Ammon's horn (tissue), 1 donor: ENCODE data around the gene TUFM.
"Not testable (repeated sequence)": the region's sequence is repeated elsewhere in the genome, so short reads cannot be mapped to it uniquely, and the experiment has no call there.

Experiments
- DNase-seq: peaks from one replicate; pipeline ENCODE4 v3.0.0-alpha.2; 2016; ENCODE audit warnings: low spot score

The TUFM gene

DNA sequence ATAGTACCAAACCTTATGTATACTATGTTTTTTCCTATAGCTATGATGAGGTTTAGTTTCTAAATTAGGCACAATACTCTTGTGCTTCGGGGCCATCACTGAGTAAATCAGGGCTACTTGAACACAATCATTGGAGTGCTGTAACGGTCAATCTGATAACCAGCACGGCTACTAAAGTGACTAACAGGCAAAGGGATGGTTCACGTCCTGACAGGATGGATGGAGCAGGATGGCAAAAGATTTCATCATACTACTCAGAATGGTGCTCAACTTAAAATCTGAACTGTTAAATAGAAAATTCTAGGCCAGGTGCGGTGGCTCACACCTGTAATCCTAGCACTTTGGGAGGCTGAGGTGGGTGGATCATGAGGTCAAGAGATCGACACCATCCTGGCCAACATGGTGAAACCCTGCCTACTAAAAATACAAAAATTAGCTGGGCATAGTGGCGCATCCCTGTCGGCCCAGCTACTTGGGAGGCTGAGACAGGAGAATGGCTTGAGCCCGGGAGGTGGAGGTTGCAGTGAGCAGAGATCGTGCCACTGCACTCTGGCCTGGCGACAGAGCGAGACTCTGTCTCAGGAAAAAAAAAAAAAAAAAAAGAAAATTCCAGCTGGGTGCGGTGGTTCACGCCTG, 7.0 kb downstream of the TUFM start:
- DNase-seq, result no peak

DNA sequence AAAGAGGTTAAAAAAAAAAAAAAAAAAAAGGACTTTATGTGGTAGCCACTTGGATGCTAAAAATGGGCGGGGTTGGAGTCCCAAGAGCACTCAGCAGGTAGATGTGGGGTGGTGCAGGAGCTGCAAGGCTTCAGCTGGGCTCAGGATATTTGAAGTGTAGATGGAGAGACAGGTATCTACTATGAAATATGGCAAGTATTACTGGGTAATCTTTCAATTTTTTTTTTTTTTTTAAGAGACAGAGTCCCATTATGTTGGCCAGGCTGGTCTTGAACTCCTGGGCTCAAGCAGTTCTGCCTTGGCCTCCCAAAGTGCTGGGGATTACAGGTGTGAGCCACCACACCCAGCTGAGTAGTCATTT, 7.6 kb downstream of the TUFM start:
- no peak for DNase-seq

- DNase-seq, result no peak
Measured at GRCh38 chr16:28837672-28838557, 8.2 kb downstream of the TUFM start.

- no peak for DNase-seq
Measured at GRCh38 chr16:28836761-28837064, 9.4 kb downstream of the TUFM start.

DNA sequence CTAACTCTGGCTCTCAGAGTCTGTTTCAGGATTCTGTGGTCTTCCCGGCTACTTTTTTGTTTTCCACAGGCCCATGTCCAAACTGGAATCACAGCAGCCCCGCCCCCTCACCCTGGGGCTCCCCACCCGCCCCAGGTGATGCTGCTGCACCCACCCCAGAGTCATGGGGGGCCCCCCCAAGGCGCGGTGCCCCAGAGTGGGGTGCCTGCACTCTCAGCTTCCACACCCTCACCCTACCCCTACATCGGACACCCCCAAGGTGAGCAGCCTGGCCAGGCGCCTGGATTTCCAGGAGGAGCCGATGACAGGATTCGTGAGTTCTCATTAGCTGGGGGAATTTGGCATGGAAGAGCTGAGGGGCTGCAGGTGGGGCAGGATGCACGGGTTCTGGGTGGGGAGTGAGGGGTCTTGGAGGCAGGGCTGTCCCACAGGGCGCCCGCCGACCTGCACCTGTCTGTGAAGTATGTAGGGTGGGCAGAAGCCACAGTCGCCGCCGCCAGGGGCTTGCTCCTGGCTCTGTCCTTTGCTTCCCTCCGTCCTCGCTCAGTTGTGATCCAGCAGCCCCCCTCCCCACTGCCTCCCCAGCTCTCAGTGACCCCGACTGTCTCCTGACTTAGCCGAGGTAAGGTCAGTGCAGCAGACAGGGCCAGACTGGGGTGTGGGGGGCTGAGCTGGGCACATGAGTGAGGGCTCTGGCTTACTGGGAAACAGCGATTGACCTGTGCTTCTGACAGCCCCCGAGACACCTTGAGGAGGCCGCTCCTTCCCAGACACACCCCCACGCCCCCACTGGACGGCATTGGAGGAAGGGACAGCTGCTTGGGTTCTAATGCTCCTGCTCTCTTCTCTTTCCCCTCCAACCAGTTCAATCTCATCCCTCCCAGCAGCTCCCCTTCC, 10.0 kb downstream of the TUFM start:
- no peak for DNase-seq

DNA sequence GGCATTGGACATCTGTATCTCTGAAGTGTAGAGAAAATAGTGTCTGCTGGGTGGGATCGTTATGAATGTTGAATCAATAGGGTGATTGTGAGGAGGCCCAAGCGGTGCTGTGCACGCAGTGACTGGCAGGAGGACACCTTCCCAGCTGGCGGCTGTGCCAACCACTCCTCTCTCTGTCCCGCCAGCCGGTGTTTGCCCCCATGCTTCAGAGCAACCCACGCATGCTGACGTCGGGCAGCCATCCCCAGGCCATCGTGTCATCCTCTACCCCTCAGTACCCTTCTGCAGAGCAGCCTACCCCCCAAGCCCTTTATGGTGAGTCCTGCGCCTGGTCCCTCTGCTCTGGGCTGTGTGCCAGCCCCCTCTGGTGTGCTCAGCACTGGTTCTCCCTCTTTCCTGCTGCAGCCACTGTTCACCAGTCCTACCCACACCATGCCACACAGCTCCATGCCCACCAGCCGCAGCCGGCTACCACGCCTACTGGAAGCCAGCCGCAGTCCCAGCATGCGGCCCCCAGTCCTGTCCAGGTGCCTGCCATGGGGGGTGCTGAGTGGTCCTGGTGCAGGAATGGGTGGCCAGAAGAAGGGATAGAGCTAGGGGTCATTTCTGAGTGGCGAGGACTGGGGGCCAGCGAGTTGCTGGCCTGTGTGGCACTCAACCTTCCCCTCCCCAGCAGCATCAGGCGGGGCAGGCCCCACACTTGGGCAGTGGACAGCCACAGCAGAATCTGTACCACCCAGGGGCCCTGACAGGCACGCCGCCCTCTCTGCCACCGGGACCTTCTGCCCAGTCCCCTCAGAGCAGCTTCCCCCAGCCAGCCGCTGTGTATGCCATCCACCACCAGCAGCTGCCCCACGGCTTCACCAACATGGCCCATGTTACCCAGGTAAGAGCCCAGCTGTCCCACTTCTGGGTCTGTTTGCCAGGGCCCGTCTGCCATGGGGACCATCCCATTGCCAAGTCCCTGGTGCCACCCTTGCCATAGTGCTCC, 11.0 kb downstream of the TUFM start:
- no peak for DNase-seq

DNA sequence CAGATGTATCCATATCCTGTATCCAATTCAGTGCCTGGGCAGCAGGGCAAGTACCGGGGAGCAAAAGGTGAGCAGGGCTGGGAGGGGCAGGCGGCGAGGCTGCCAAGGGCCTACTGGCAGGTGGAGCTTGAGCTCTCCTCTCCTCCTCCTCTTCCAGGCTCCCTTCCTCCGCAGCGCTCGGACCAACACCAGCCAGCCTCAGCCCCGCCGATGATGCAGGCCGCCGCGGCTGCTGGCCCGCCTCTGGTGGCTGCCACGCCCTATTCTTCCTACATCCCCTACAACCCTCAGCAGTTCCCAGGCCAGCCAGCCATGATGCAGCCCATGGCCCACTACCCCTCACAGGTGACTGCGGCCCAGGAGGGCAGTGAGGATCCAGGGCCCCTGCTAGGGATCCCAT, 11.8 kb downstream of the TUFM start:
- DNase-seq, result no peak

DNA sequence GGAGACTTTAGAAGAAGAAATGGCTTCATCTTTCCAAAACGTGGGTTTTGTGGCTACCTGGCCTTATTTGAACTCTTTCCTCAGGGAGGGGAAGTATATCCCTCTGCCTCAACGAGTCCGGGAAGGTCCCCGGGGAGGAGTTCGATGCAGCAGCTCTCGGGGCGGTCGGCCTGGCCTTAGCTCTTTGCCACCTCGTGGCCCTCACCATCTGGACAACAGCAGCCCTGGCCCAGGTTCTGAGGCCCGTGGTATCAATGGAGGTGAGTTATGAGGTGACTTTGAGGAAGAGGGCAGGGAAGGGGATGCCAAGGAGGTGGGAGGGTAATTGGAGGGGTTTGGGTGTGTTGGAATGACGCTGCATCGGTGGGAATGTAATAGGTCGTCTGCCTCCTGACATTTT, 15.6 kb downstream of the TUFM start:
- no peak for DNase-seq

DNA sequence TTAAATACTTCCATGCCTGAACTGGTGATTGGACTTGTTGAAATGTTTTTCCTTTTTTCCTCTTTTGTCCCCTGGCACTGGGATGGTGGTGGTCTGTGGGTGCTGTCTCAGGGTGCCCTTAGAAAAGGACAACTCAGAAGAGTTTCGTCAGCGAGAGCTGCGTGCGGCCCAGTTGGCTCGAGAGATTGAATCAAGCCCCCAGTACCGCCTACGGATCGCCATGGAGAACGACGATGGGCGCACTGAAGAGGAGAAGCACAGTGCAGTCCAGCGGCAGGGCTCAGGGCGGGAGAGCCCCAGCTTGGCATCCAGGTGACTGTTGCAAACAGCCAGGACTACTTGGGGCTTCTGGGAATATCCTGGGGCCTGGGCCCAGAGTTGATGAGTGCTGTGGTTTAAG, 16.4 kb downstream of the TUFM start:
- no peak for DNase-seq

DNA sequence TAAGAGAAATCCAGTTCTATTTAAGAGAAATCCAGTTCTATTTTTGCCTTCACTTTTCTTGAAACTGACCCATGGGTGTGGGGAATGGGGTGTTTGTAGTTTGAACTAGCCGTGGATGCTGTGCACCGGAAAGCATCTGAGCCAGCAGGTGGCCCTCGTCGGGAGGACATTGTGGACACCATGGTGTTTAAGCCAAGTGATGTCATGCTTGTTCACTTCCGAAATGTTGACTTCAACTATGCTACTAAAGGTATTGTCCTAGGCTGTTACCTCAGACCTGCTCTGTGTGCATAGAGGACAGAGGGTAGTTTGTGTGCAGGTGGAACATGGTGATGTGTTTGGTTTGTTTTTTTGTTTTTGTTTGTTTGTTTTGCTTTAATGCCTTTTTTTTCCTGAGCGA, 20.0 kb downstream of the TUFM start:
- DNase-seq, result no peak

GRCh38 chr16:28824717-28824973, 21.5 kb downstream of the TUFM start:
- no peak for DNase-seq

- peak; percentile 98 for DNase-seq
Measured at GRCh38 chr16:28823873-28824716, 22.1 kb downstream of the TUFM start.

DNA sequence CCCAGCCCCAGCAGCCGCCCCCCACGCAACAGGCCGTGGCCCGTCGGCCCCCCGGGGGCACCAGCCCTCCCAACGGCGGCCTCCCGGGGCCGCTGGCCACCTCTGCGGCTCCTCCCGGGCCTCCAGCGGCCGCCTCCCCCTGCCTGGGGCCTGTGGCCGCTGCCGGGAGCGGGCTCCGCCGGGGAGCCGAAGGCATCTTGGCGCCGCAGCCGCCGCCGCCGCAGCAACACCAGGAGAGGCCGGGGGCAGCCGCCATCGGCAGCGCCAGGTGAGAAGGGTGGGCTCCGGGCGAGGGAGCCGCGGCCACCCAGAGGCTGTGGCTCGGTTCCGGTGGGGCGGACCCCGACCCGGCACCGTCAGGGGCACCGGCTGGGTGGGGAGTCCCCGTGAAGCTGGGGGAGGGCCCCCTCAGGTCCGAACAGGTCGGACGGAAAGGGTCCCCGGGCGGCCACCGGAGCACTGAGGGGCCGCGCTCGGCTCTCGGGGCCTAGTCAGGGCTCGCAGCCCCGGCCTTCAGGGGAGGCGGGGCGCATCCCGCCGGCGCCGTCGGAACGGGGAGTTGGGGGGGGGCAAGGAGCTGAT, 22.8 kb downstream of the TUFM start:
- DNase-seq, result no peak

DNA sequence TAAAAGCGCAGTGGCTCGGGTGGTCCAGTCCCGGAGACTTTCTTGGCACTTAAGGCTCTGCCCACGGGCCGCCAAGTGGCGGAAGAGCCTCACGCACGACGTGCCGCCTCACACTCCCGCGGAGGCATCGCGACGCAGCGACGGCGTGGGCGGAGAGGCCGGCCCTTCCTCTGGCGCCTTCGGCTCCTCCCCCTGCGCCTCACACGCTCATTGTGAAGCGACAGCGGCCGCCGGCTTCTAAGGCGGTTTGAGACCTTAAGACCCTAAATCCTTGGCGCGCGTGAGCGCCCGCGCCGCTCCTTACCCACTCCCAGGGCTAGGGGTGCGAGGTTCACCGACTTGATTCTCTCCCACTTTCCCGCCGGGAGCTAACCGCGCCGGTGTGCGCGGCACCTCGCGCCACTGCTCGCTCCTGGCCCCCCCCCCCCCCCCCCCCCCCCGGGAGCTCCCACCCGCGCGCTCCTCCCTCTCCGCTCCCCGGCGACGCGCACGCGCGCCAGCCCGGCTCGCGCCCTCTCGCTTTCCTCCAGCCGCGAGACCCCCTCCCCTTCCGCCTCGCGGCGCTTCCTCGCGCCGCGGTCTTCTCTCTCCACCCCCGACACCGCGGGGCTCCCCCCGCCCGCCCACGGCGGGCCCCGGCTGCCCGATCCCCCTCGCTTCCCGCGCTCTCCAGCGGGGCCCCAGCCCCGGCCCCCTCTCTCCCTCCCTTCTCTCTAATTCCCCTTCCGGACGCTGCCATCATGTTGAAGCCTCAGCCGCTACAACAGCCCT, 23.4 kb downstream of the TUFM start, which contains the start of gene ATXN2L:
ATXN2L (plus strand) TSS at position 480 of the 771 bp plus-strand sequence; CDS start at position 741, 261 bp downstream.
- peak; percentile 95 for DNase-seq

GRCh38 chr16:28821874-28822519, 24.2 kb downstream of the TUFM start:
- no peak for DNase-seq

DNA sequence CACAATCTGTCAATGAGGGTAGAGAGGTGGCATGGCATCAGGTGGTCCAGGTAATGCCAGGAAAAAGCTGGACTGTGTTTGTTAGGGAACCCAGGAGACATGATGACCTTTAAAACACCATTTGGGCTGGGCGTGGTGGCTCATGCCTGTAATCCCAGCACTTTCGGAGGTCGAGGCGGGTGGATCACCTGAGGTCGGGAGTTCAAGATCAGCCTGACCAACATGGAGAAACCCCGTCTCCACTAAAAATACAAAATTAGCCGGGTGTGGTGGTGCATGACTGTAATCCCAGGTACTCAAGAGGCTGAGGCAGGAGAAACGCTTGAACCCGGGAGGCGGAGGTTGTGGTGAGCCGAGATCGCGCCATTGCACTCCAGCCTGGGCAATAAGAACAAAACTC, 25.6 kb downstream of the TUFM start:
- not testable (repeated sequence) for DNase-seq

GRCh38 chr16:28820016-28820415, 26.1 kb downstream of the TUFM start:
- no peak for DNase-seq

GRCh38 chr16:28807445-28808120, 38.6 kb downstream of the TUFM start:
- DNase-seq, result not testable (repeated sequence)
